ENCODE measurements around the gene NPBWR2. TPM values are rescaled to one million over a fixed set of nuclear protein-coding genes. Genes with fewer than 3 reads are reported as not detected.
"Not testable (repeated sequence)": the region's sequence is repeated elsewhere in the genome, so short reads cannot be mapped to it uniquely, and the experiment has no call there.

The NPBWR2 gene
- total RNA-seq, 1 experiment from 2014 or later: not detected

- DNase-seq (ENCODE audit: low read depth): no peak
These were observed 2.5 kb downstream of the NPBWR2 start for GRCh38 chr20:64104667-64105451.

- no peak for DNase-seq (ENCODE audit: low read depth)
These were observed 3.3 kb downstream of the NPBWR2 start for GRCh38 chr20:64103871-64104666.

GRCh38 chr20:64102647-64103354 lies 4.6 kb downstream of the NPBWR2 start:
- no peak for DNase-seq (ENCODE audit: low read depth)

- no peak for DNase-seq (ENCODE audit: low read depth)
These were observed 5.4 kb downstream of the NPBWR2 start for GRCh38 chr20:64101731-64102621.

- DNase-seq (ENCODE audit: low read depth): no peak
These were observed 6.2 kb downstream of the NPBWR2 start for GRCh38 chr20:64100946-64101688.

- no peak for DNase-seq (ENCODE audit: low read depth)
These were observed 6.8 kb downstream of the NPBWR2 start for GRCh38 chr20:64100566-64100888.

- DNase-seq (ENCODE audit: low read depth): no peak
These were observed 7.3 kb downstream of the NPBWR2 start for GRCh38 chr20:64099880-64100565.

- DNase-seq (ENCODE audit: low read depth): no peak
These were observed 8.1 kb downstream of the NPBWR2 start for GRCh38 chr20:64099086-64099786.

- no peak for DNase-seq (ENCODE audit: low read depth)
These were observed 8.8 kb downstream of the NPBWR2 start for GRCh38 chr20:64098471-64099013.

GRCh38 chr20:64096535-64096934 lies 10.8 kb downstream of the NPBWR2 start:
- no peak for DNase-seq (ENCODE audit: low read depth)

GRCh38 chr20:64095927-64096326 lies 11.4 kb downstream of the NPBWR2 start:
- no peak for DNase-seq (ENCODE audit: low read depth)

- DNase-seq (ENCODE audit: low read depth): no peak
These were observed 11.9 kb downstream of the NPBWR2 start for GRCh38 chr20:64095455-64095854.

GRCh38 chr20:64093013-64093503 lies 14.3 kb downstream of the NPBWR2 start:
- DNase-seq (ENCODE audit: low read depth): no peak

- no peak for DNase-seq (ENCODE audit: low read depth)
These were observed 14.9 kb downstream of the NPBWR2 start for GRCh38 chr20:64092258-64093012.

- DNase-seq (ENCODE audit: low read depth): no peak
These were observed 15.6 kb downstream of the NPBWR2 start for GRCh38 chr20:64091770-64092169.

GRCh38 chr20:64091340-64091739 lies 16.0 kb downstream of the NPBWR2 start:
- no peak for DNase-seq (ENCODE audit: low read depth)

- no peak for DNase-seq (ENCODE audit: low read depth)
These were observed 17.2 kb downstream of the NPBWR2 start for GRCh38 chr20:64090165-64090564.

GRCh38 chr20:64088586-64088985 lies 18.8 kb downstream of the NPBWR2 start:
- DNase-seq (ENCODE audit: low read depth): not testable (repeated sequence)
